Skeletal muscle cell (primary cell): ENCODE measurements around the gene EVL.
"Not testable (repeated sequence)": the region's sequence is repeated elsewhere in the genome, so short reads cannot be mapped to it uniquely, and the experiment has no call there.

Experiments used
- DNase-seq: peaks from one replicate; pipeline ENCODE4 v3.0.0-alpha.2; 2010; ENCODE audit warnings: low read depth
- H3K4me3 ChIP-seq: 2 replicates; pipeline ENCODE4 v1.5.1; 2011; ENCODE audit warnings: low read depth, mild to moderate bottlenecking, control low read depth, low read length, moderate library complexity

Gene EVL, protein sequence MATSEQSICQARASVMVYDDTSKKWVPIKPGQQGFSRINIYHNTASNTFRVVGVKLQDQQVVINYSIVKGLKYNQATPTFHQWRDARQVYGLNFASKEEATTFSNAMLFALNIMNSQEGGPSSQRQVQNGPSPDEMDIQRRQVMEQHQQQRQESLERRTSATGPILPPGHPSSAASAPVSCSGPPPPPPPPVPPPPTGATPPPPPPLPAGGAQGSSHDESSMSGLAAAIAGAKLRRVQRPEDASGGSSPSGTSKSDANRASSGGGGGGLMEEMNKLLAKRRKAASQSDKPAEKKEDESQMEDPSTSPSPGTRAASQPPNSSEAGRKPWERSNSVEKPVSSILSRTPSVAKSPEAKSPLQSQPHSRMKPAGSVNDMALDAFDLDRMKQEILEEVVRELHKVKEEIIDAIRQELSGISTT

DNA sequence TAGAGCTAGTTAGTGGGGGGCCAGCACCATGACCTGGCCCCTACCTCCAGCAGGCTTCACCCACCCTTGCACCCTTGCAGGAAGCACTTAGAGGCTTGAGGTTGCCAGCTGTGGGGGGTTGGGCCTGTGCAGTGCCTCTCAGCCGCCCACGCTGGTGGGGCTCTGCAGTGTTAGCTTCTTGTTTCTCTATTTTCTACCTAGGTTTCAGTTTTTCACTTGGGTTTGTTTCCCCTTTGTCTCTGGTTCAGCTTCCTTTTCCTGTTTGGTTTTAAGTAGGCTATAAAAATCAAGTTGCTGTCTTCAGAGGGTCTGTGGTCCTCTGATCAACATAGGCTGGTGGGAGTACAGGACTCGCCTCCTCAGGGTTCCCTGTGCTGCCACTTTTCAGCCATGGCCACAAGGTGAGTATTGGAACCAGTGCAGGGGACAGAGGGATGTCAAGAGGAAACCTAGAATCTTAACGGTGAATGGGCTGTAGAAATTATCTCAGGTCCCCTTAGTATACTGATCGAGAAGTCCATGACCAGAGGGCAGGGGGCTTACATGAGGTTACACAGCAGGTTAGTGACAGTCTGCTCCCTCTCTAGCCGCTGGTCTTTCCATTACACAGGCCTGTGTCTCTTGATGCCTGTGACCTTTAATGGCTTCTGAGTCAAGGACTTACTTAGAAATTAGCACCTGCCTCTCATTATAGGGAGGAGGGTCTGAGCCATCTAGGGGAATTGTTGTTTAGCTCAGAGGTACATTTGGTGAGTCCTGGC, at the start of gene EVL:
Gene EVL (plus strand): TSS at position 312 of the 761 bp plus-strand sequence. CDS start 79 bp downstream, at position 391.
- no peak within 1 kb of the TSS for H3K4me3 ChIP-seq
- no peak for DNase-seq

DNA sequence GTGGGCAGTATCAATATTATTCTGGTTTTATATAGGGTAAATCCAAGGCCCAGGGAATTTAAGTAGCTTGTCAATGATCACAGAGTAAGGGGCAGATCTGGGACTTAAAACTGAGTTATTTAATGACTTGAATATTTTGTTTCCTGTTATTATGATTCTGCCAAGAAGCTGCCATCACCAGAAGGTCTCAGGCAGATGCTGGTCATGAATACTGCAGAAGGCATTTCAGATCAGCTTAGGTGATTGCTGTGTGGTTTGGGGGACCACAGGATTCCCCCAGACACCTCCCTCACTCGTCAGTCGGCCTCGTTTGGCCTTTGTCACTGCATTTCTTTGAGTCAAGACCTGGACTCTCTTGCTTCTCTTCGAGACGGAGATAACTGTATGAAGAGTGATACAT, 47.7 kb upstream of the EVL start:
- no peak overlapping the region for H3K4me3 ChIP-seq
- no peak for DNase-seq

DNA sequence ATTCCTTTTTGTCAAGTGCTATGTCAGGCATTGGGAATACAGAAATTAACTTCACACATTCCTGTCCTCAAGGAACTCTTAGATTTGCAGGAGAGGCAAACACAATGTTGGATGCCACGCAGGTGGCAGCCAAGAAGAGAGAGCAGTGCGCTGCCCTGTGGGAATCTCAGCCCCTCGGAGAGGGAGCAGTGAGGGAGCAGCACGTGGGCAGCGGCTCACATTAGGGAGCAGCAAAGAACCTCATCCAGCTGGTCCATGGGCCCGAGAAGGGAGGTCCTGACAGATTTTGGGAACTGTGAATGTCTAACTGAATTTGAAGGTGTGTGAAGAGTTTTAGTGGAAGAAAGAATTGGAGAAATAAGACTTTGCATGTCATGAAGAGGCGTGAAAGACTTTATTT, 47.2 kb upstream of the EVL start:
- no peak overlapping the region for H3K4me3 ChIP-seq

DNA sequence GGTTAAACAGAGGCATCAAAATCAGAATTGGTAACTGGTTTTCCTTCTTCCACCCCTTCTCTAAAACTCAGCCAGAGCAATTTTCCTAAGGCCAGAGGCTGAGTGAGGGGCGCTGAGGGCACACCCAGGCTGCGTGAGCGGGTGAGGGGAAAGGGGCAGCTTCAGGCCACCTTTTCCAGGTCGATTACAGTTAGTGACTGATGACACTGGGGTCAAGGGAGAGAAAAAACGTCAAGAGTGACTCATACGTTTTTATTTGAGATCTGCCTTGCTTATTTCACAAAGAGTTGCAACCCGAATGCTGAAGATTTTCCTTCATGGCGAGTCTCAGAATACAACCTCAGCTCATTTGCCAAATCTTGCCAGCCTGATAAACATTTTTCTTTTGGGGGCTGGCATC, 46.7 kb upstream of the EVL start:
- DNase-seq, result no peak
- no peak overlapping the region for H3K4me3 ChIP-seq

More for the DNA sequence above, 47.2 kb upstream of the EVL start:
- no peak for DNase-seq

- H3K4me3 ChIP-seq, result peak overlapping the region; percentile 5
- no peak for DNase-seq
Measured at GRCh38 chr14:100019156-100019744, 46.0 kb upstream of the EVL start.

GRCh38 chr14:100020629-100021028, 44.6 kb upstream of the EVL start:
- no peak overlapping the region for H3K4me3 ChIP-seq
- no peak for DNase-seq

DNA sequence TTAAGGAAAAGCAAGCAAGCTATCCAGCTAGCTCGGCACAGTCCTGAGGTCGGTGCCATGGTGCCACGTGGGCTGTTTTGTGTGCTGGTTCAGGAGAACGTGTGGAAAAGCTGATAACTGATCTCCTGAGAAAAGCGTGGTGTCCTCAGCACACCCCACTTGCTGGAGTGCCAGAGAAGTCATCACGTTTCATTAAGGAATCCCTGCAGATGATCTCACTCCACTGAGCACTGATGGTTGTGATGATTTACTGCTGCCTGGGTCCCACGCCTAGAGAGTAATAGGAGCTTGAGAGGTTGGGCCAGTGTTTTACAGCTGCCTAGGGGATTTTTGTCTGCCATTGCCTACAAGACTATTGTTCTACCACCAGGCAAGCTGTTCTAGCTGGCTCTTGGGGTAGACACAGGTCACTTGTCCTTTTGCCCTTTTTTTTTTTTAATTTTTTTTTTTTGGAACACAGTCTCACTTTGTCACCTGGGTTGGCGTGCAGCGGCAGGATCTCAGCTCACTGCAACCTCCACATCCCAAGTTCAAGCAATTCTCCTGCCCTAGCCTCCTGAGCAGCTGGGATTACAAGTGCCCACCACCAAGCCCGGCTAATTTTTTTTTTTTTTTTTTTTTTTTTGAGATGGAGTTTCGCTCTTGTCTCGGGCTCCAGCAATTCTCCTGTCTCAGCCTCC, 42.3 kb upstream of the EVL start:
- peak; percentile 92 for DNase-seq

DNA sequence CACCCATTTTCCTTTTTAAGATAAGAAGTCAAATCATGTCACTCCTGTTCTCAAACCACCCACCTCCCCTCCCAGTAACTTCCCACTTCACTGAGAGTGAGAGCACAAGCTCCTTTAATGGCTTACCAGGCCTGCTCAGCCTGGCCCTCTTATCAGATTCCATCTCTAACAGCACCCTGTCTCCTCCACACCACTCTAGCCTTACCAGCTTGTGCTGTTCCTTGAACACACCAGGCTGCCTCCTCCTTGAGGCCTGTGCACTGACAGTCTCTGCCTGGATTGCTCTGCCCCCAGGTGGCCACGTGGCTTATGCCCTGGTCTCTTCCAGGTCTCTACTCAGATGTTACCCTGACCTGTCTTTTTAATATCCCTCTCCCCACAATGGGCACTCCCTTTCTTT, 40.1 kb upstream of the EVL start:
- no peak overlapping the region for H3K4me3 ChIP-seq
- no peak for DNase-seq

More for the DNA sequence above, 42.3 kb upstream of the EVL start:
- no peak overlapping the region for H3K4me3 ChIP-seq

DNA sequence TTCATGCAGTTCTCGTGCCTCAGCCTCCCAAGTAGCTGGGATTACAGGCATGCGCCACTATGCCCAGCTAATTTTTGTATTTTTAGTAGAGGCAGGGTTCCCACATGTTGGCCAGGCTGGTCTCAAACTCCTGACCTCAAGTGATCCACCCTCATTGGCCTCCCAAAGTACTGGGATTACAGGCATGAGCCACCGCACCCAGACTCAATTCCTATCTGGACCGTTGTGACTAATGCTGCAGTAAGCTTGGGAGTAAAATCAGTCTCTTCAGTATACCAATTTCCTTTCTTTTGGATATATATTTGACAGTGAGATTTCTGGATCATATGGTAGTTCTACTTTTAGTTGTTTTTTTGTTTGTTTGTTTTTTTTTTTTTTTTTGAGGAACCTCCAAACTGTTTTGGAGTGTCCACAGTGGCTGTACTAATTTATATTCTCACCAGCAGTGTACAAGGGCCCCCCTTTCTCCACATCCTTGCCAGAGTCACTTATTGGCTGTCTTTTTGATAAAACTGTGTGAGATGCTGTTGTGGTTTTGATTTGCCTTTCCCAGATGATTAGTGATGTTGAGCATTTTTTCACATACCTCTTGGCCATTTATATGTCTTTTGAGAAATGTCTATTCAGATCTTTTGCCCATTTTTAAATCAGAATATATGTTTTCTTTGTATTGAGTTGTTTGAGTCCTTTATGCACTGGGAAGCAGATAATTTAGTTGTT, 37.3 kb upstream of the EVL start:
- H3K4me3 ChIP-seq, result no peak overlapping the region
- no peak for DNase-seq

GRCh38 chr14:100028990-100029677, 36.1 kb upstream of the EVL start:
- no peak overlapping the region for H3K4me3 ChIP-seq
- DNase-seq, result no peak

DNA sequence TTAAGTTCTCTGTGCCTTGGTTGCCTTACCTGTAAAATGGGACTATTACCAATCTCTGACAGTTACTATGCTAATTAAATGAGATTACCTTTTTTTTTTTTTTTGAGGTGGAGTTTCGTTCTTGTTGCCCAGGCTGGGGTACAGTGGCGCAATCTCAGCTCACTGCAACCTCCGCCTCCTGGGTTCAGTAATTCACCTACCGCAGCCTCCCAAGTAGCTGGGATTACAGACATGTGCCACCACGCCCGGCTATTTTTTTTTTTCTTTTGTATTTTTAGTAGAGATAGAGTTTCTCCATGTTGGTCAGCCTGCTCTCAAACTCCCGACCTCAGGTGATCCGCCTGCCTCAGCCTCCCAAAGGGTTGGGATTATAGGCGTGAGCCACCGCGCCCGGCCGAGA, 35.2 kb upstream of the EVL start:
- H3K4me3 ChIP-seq, DNase-seq: not testable (repeated sequence)

- DNase-seq, result peak; percentile 85
- no peak overlapping the region for H3K4me3 ChIP-seq
Measured at GRCh38 chr14:100030452-100031153, 34.6 kb upstream of the EVL start.

GRCh38 chr14:100031506-100032281, 33.5 kb upstream of the EVL start:
- H3K4me3 ChIP-seq, result peak overlapping the region; percentile 39
- DNase-seq, result peak; percentile 96

DNA sequence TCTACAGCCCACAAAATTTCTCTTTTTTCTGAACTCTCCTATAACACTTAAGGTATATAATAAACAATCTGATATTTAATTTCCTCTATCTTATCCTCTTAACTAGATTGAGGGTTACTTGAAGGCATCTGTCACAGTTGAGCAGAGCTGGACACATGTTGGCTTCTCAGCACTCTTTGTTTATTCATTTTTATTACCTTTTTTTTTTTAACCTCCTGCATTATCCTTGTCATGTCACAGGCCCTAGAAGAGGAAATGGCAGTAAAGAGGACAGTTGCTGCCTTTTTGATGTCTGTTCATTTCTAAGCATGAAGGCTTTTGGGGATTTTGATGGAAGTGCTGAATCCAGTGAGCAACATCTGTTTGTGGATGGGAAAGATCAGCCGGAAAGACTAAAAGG, 32.5 kb upstream of the EVL start:
- H3K4me3 ChIP-seq, result no peak overlapping the region
- no peak for DNase-seq

- no peak for DNase-seq
- no peak overlapping the region for H3K4me3 ChIP-seq
Measured at GRCh38 chr14:100033347-100034075, 31.7 kb upstream of the EVL start.

GRCh38 chr14:100034468-100034867, 30.8 kb upstream of the EVL start:
- H3K4me3 ChIP-seq, result no peak overlapping the region
- DNase-seq, result no peak
